Left forelimb (tissue), 1 donor: ENCODE results near the gene DCAF12L2.
"Not testable (repeated sequence)": the region's sequence is repeated elsewhere in the genome, so short reads cannot be mapped to it uniquely, and the experiment has no call there.

ENCODE experiments used
- DNase-seq: peaks from one replicate; pipeline ENCODE4 v3.0.0-alpha.2; 2018; ENCODE audit warnings: low spot score

DCAF12L2 gene

DNA sequence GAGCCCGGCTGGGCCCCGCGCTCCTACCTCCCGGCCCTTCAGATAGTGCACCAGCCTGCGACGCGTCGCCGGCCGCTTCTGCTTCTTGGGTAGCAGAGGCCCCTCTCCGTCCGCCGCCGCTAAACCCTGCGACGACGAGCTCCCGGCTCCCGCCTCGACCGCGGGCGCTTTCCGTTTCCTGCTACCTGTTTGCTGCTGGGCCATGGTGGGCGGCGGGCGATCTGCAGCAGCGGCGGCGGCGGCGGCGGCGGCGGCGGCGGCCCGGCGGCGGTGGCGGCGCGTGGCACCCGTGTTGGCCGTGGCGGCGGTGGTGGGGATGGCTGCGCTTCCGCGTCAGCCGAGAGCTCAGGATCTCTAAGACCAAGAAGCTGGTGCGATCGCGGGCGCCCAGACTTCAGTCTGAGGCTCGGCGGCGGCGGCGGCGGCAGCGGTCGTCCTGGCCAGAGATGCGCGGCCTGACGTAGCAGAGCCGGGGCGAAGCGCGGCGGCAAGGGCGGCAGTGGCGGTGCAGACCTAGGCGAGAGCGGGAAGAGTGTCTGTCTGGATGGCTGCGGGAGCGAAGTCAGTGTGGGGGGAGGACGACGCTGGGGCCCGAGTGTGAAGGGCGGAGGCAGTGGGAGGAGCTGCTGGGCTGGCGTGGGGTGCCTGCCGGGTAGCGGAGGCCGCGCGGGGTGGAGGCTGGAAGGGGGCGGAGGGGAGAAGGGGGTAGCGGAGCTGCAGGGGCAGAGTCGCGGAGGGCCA is at the start of gene DCAF12L2:
TSS of gene DCAF12L2 (minus strand) at position 569 of the 741 bp plus-strand sequence. CDS start at position 204, 365 bp downstream.
- DNase-seq = peak; percentile 72

DNA sequence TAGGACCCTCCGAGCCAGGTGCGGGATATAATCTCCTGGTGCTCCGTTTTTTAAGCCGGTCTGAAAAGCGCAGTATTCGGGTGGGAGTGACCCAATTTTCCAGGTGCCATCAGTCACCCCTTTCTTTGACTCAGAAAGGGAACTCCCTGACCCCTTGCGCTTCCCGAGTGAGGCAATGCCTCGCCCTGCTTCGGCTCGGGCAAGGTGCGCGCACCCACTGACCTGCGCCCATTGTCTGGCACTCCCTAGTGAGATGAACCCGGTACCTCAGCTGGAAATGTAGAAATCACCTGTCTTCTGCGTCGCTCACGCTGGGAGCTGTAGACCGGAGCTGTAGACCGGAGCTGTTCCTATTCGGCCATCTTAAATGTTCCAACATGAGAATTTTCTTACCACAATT is 24.8 kb upstream of the DCAF12L2 start:
- not testable (repeated sequence) for DNase-seq

DNA sequence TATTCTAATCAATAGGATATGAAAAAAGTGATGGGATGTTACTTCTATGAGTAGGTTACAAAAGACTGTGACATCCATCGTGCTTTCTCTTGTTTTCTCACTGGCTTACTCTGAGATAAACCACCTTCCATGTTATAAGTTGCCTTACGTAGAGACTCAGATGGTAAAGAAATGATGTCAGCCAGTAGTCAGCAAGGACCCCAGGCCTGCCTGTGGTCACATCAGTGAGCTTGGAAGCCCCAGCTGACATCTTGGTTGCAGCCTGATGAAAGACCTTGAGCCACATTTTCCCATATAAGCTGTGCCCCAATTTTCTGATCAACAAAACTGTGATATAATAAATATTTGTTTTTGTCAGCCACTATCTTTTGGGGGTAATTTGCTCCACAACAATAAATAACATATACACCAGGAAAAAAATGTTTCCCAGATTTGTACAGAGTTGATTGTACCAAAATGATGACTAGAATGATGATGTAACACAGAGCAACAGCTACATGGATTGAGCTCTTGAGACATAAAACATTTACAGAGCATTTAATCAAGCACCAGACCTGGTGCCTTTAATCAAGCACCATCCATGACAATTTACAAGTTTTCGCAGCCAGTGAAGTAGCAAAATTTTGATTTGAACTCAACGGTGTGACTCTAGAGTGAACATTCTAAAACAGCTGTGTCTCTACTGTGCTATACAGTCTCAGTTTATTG is 11.2 kb upstream of the DCAF12L2 start:
- no peak for DNase-seq

DNA sequence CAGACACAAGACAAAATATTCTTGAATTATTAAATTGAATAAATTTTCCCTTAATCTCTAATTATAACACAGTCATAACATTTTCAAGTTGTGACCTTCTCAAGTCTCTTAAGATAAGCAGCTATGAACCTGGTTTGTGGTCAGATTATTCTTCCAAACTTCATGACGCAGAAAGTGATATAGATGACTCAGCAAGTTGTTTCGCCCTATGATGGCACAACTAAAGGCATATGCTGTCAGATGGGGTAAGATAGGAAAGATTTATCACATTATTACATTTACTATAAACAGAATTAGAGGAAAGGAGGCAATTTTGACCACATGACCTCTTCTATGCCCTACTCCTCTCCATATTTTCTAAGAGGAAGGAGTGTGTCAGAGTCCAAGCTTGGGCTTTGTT is 4.6 kb upstream of the DCAF12L2 start:
- DNase-seq = no peak

DNA sequence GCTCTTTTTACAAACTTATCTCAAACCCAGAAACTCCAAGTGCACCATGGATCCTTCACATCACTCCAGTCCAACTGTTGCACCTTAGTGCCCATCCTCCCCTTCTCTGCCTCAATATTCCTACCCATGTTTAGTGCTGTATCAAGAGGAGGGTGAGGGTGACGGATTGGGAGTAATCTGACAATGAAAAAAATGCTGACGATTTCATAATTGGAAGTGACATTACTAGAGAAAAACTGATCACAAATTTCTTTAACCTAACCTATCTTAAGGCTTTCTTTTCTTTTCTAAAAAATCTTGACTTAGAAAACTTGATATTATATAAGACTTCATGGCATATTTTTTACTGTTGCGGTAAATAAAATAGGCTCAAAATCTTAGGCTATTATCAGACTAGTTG is 1.5 kb upstream of the DCAF12L2 start:
- no peak for DNase-seq

DNA sequence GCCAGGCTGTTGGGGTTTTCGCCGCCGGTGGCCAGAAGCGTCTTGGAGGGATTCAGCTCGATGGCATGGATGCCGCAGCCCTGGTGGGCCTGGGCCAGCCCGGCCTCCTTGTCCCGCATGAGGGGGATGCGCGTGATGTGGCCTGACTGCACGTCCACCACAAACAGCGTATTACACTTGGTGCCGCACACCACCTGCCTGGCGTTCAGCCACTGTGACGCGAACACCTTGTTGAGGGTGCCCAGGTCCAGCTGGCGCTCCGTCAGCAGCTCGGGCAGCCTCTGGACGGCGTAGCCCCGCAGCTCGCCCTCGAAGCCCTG is 728 bp downstream of the DCAF12L2 start:
- DNase-seq = no peak

DNA sequence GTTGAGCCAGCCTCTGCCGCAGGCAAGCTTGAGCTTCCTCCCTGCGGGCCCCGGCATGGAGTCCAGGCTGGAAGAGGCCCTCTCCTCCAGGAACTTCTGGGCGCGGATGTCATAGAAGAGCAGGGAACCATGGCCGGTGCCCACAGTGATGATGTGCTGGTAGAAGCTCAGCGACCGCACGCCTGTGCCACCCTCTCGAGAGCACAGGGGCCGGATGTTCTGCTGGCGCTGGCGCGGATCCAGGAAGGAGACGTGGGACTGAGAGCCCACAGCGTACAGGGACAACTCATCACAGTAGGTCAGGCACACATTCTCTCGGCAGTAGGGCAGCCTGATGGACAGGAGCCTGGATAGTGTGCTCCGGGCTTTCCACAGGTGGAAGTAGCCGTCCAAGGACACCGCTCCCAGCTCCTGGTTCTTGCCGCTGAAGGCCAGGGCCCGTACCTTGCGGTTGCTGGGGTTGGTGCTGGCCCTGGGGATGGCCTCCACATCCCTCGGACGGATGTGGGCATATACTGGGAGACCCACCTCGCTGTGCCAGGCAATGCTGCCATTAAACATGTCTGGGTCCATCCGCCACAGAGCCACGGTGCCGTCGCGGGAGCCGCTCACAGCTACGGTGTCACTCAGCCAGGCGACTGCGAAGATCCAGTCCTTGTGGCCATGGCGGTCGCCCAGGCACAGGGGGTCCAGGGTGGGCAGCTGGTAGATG is 1.2 kb downstream of the DCAF12L2 start:
- DNase-seq = no peak

DNA sequence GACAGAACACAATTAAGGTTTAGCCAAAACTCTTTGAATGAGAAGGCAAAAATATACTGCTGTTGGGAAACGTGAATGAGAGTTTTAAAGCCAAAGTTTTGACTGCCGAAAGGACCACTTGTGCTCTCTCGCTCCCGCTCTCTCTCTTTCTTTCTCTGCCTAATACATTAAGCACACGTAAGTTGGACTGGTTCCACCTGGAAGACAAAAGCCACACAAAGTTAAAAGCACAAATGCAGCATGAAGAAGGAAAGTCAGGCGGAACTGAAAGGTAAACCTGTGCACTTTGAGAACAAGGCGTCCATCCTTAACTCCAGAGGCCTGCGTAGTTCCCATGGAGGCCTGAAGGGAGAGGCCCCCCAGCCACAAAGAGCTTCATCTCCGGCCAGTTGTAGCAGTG is 1.9 kb downstream of the DCAF12L2 start:
- DNase-seq = no peak

DNA sequence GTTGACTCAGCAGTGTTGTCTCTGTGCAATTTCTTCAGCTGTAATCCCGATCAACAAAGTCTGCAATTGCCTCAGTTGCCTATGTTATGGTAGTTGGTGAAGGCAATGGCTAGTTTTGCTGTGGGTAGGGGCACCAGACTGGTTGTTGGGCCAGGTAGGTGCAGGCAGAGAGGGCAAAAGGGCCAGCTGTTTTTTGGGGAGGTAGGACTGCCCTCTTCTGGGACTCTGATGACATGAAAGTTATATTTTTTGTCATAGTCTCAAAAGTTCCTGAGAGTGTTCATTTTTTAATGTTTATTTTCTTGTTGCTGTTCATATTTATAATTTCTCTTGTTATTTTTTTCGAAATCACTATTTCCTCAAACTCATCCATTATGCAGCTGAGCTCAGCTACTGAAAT is 25.1 kb downstream of the DCAF12L2 start:
- no peak for DNase-seq

DNA sequence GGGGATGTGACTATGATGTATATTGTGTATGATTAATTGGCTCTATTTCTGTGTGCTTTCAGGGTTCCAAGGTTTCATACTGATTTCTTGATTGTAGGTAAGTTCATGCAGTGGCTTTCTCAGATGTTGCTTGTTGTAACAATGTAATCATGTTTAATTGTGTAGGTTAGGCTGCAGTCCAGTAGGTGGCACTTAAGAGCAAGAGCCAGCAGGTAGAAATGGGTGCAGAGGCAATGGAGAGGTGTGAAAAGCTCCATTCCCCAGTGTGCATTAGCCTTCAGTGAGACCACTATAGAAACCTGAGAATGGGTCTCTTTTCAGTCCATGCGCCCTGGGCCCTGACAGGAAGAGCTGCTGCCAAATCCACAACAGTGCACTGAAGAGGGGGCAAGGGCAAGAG is 28.2 kb downstream of the DCAF12L2 start:
- DNase-seq = no peak

DNA sequence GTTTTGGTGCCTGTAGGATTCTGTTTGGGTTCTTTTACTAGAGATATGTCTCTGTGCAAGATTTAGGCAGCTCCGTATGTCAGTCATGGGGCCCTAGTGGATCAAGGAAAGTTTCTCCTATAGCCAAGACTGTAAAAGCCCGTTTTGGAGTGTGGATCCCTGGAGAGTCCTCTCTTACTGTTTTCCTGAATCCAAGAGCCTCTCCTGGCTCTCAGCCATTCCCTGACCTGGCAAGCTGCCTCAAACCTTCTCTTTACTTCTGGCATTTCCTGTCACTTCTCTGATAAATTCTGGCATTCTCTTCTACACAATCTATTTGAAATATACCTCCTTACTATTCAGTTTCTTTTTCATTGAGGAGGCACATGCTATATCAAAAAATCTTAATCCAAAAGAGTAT is 41.4 kb downstream of the DCAF12L2 start:
- DNase-seq = no peak
